ENCODE data around the gene FMNL2. TPM values are rescaled to one million over a fixed set of nuclear protein-coding genes. Genes with fewer than 3 reads are reported as not detected.

The FMNL2 gene
- total RNA-seq, 1 donor: 24.2 TPM

- no peak overlapping the region for H3K4me2 ChIP-seq (ENCODE audit: insufficient read depth, low read length)
- H3K4me1 ChIP-seq (ENCODE audit: insufficient read depth, low read length): no peaks in the 10 kb centered on the region
- H3K79me2 ChIP-seq (ENCODE audit: insufficient read depth, low read length): no peaks in the 10 kb centered on the region
- TF ChIP-seq, protein P1, sequence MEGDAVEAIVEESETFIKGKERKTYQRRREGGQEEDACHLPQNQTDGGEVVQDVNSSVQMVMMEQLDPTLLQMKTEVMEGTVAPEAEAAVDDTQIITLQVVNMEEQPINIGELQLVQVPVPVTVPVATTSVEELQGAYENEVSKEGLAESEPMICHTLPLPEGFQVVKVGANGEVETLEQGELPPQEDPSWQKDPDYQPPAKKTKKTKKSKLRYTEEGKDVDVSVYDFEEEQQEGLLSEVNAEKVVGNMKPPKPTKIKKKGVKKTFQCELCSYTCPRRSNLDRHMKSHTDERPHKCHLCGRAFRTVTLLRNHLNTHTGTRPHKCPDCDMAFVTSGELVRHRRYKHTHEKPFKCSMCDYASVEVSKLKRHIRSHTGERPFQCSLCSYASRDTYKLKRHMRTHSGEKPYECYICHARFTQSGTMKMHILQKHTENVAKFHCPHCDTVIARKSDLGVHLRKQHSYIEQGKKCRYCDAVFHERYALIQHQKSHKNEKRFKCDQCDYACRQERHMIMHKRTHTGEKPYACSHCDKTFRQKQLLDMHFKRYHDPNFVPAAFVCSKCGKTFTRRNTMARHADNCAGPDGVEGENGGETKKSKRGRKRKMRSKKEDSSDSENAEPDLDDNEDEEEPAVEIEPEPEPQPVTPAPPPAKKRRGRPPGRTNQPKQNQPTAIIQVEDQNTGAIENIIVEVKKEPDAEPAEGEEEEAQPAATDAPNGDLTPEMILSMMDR (IDR thresholded peaks at IDR 0.05; ENCODE audit: extremely low read depth, low read depth, low read length): no peak
- H3K27ac ChIP-seq (ENCODE audit: low read depth, low read length): no peak overlapping the region
- H3K36me3 ChIP-seq (ENCODE audit: insufficient read depth, low read length): no peaks in the 10 kb centered on the region
- no peaks in the 10 kb centered on the region for H4K20me1 ChIP-seq (ENCODE audit: insufficient read depth, low read length)
- no peaks in the 10 kb centered on the region for H3K27me3 ChIP-seq (ENCODE audit: insufficient read depth, low read length)
- no peaks in the 10 kb centered on the region for H3K9me3 ChIP-seq (ENCODE audit: low read depth, low read length)
- no peak for DNase-seq (ENCODE audit: insufficient read length, low spot score, missing footprints)
- no peak overlapping the region for H2AFZ ChIP-seq (ENCODE audit: low read length)
- H3K4me3 ChIP-seq (ENCODE audit: insufficient read depth, low read length): no peak overlapping the region
These were observed 295.5 kb downstream of the FMNL2 start for GRCh38 chr2:152630466-152630865.

GRCh38 chr2:152632736-152633135, 297.8 kb downstream of the FMNL2 start:
- no peak for DNase-seq (ENCODE audit: insufficient read length, low spot score, missing footprints)

DNA sequence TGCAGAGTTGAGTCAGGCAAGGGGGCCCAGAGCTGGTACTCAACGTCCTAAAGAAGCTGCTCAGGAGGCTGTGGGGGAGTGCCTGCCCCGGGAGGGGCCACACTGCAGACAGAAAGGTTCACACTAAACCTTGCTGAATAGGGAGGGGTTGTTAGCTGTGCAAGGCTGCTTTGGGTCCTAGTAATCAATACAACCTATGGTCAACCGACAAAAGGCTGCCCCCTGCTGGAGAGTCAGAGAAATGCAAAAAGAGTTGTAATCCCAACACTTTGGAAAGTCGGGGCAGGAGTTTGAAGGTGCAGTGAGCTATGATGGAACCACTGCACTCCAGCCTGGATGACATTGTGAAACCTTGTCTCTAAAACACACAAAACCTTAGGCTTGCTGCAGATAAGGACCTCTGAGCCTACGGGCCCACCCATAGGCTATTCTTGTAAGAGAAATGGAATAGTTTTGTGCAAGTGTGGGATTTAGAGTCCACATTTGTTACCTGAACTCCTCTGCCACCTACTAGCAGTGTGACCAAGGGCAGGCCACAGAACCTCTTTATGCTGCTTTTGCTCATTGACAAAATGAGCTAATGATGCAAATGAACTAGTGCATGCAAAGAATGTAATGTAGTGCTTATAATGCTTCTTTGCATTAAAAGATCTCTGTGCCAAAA, 300.8 kb downstream of the FMNL2 start:
- H3K4me1 ChIP-seq (ENCODE audit: insufficient read depth, low read length): no peaks in the 10 kb centered on the region
- H3K27me3 ChIP-seq (ENCODE audit: insufficient read depth, low read length): no peaks in the 10 kb centered on the region
- H4K20me1 ChIP-seq (ENCODE audit: insufficient read depth, low read length): no peaks in the 10 kb centered on the region
- peak; percentile 89 for DNase-seq (ENCODE audit: insufficient read length, low spot score, missing footprints)
- H3K36me3 ChIP-seq (ENCODE audit: insufficient read depth, low read length): peaks cover 14% of the 10 kb centered on the region
- no peak overlapping the region for H3K4me2 ChIP-seq (ENCODE audit: insufficient read depth, low read length)
- H2AFZ ChIP-seq (ENCODE audit: low read length): no peak overlapping the region
- H3K27ac ChIP-seq (ENCODE audit: low read depth, low read length): no peak overlapping the region
- TF ChIP-seq, protein P1 (IDR thresholded peaks at IDR 0.05; ENCODE audit: extremely low read depth, low read depth, low read length): peak; percentile 83
- no peak overlapping the region for H3K4me3 ChIP-seq (ENCODE audit: insufficient read depth, low read length)
- H3K79me2 ChIP-seq (ENCODE audit: insufficient read depth, low read length): no peaks in the 10 kb centered on the region
- no peaks in the 10 kb centered on the region for H3K9me3 ChIP-seq (ENCODE audit: low read depth, low read length)

More at GRCh38 chr2:152632736-152633135, 297.8 kb downstream of the FMNL2 start:
- Histone ChIP-seq H3K36me3 (ENCODE audit: insufficient read depth, low read length) (peaks cover 3% of the 10 kb centered on the region), H2AFZ (ENCODE audit: low read length) (no peak overlapping the region), H3K27ac (ENCODE audit: low read depth, low read length) (no peak overlapping the region), H3K79me2 (ENCODE audit: insufficient read depth, low read length) (no peaks in the 10 kb centered on the region), H3K4me1 (ENCODE audit: insufficient read depth, low read length) (no peaks in the 10 kb centered on the region), H3K4me2 (ENCODE audit: insufficient read depth, low read length) (no peak overlapping the region), H3K9me3 (ENCODE audit: low read depth, low read length) (no peaks in the 10 kb centered on the region), H3K27me3 (ENCODE audit: insufficient read depth, low read length) (no peaks in the 10 kb centered on the region), H4K20me1 (ENCODE audit: insufficient read depth, low read length) (no peaks in the 10 kb centered on the region), H3K4me3 (ENCODE audit: insufficient read depth, low read length) (no peak overlapping the region)
- TF ChIP-seq, protein P1 (IDR thresholded peaks at IDR 0.05; ENCODE audit: extremely low read depth, low read depth, low read length): no peak

DNA sequence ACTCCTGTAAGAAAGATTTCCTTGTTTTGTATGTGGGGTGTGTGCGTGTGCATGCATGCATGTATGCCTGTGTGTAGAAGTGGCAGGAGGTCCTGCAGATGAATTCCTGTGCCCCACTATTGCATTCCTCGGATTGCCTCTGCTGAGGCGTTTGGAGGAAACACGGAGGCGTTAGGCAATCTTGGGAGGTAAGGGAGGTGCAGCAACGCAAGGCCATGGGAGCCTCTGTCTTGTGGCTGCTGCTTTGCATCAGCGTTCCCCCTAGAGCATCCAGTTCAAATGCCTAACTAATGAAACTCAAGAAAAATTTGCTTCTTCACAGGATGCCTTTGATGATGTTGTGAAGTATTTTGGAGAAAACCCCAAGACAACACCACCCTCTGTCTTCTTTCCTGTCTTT, 302.3 kb downstream of the FMNL2 start:
- Histone ChIP-seq H2AFZ (ENCODE audit: low read length) (no peak overlapping the region), H3K27me3 (ENCODE audit: insufficient read depth, low read length) (no peaks in the 10 kb centered on the region), H3K4me1 (ENCODE audit: insufficient read depth, low read length) (no peaks in the 10 kb centered on the region), H3K27ac (ENCODE audit: low read depth, low read length) (no peak overlapping the region), H3K4me3 (ENCODE audit: insufficient read depth, low read length) (no peak overlapping the region), H3K4me2 (ENCODE audit: insufficient read depth, low read length) (no peak overlapping the region), H4K20me1 (ENCODE audit: insufficient read depth, low read length) (no peaks in the 10 kb centered on the region), H3K79me2 (ENCODE audit: insufficient read depth, low read length) (no peaks in the 10 kb centered on the region), H3K36me3 (ENCODE audit: insufficient read depth, low read length) (peaks cover 15% of the 10 kb centered on the region), H3K9me3 (ENCODE audit: low read depth, low read length) (no peaks in the 10 kb centered on the region)
- TF ChIP-seq, protein P1 (IDR thresholded peaks at IDR 0.05; ENCODE audit: extremely low read depth, low read depth, low read length): no peak
- DNase-seq (ENCODE audit: insufficient read length, low spot score, missing footprints): no peak

Measured in osteoblast (primary cell).